HG03175 (cell line): Measurements from ENCODE around the gene KCNJ12.
"Not testable (repeated sequence)": the region's sequence is repeated elsewhere in the genome, so short reads cannot be mapped to it uniquely, and the experiment has no call there.

ENCODE experiments used
- ATAC-seq: cut with Tn5 transposase; IDR thresholded peaks from one replicate; pipeline ENCODE4 v1.9.1; 2021; ENCODE audit warnings: mild to moderate bottlenecking, moderate library complexity; ENCODE audit not compliant: unreplicated experiment

The KCNJ12 gene

GRCh38 chr17:21404956-21405731, 29.0 kb downstream of the KCNJ12 start:
- ATAC-seq: not testable (repeated sequence)

- ATAC-seq: not testable (repeated sequence)
These were observed 29.8 kb downstream of the KCNJ12 start for GRCh38 chr17:21405904-21406400.

GRCh38 chr17:21406616-21407404, 30.7 kb downstream of the KCNJ12 start:
- ATAC-seq: not testable (repeated sequence)

GRCh38 chr17:21407752-21408151, 31.6 kb downstream of the KCNJ12 start:
- not testable (repeated sequence) for ATAC-seq

GRCh38 chr17:21408224-21408623, 32.1 kb downstream of the KCNJ12 start:
- ATAC-seq: not testable (repeated sequence)

GRCh38 chr17:21408766-21409300, 32.7 kb downstream of the KCNJ12 start:
- not testable (repeated sequence) for ATAC-seq

GRCh38 chr17:21409388-21409787, 33.2 kb downstream of the KCNJ12 start:
- not testable (repeated sequence) for ATAC-seq

GRCh38 chr17:21409971-21410370, 33.8 kb downstream of the KCNJ12 start:
- ATAC-seq: not testable (repeated sequence)

- ATAC-seq: not testable (repeated sequence)
These were observed 34.2 kb downstream of the KCNJ12 start for GRCh38 chr17:21410371-21410770.

- not testable (repeated sequence) for ATAC-seq
These were observed 34.9 kb downstream of the KCNJ12 start for GRCh38 chr17:21410906-21411678.

GRCh38 chr17:21411679-21412205, 35.6 kb downstream of the KCNJ12 start:
- not testable (repeated sequence) for ATAC-seq

GRCh38 chr17:21412207-21412681, 36.1 kb downstream of the KCNJ12 start:
- not testable (repeated sequence) for ATAC-seq

- ATAC-seq: not testable (repeated sequence)
These were observed 37.6 kb downstream of the KCNJ12 start for GRCh38 chr17:21413570-21414279.

- not testable (repeated sequence) for ATAC-seq
These were observed 38.5 kb downstream of the KCNJ12 start for GRCh38 chr17:21414616-21415015.

GRCh38 chr17:21415166-21415990, 39.2 kb downstream of the KCNJ12 start:
- ATAC-seq: not testable (repeated sequence)

GRCh38 chr17:21416471-21416981, 40.4 kb downstream of the KCNJ12 start:
- ATAC-seq: not testable (repeated sequence)

GRCh38 chr17:21417349-21417748, 41.2 kb downstream of the KCNJ12 start:
- ATAC-seq: not testable (repeated sequence)

- ATAC-seq: no peak
These were observed 41.8 kb downstream of the KCNJ12 start for GRCh38 chr17:21417921-21418320.
